ENCODE measurements around the gene HHIPL1.

HHIPL1 gene

GRCh38 chr14:99701260-99701659, 56.3 kb downstream of the HHIPL1 start:
- Histone ChIP-seq H3K9ac (ENCODE audit: low read length) (no peak overlapping the region), H4K20me1 (ENCODE audit: insufficient read depth, low read length) (no peaks in the 10 kb centered on the region), H3K4me3 (ENCODE audit: low read length) (no peak overlapping the region), H2AFZ (ENCODE audit: low read depth, low read length) (no peak overlapping the region), H3K27me3 (ENCODE audit: low read depth, low read length) (peaks cover 24% of the 10 kb centered on the region; the same call in 1 of the 2 replicates), H3K36me3 (replicated peaks; ENCODE audit: low read depth, low read length) (no peaks in the 10 kb centered on the region), H3K4me1 (ENCODE audit: low read length) (no peaks in the 10 kb centered on the region), H3K79me2 (ENCODE audit: low read length) (no peaks in the 10 kb centered on the region), H3K27ac (ENCODE audit: low read length) (no peak overlapping the region), H3K4me2 (ENCODE audit: low read length) (no peak overlapping the region), H3K9me3 (ENCODE audit: insufficient read depth, low read length) (peaks cover 12% of the 10 kb centered on the region; the same call in 1 of the 2 replicates)
- TF ChIP-seq EZH2phosphoT487 (IDR thresholded peaks at IDR 0.05; ENCODE audit: low read depth) = no peak
- TF ChIP-seq CTCF (IDR thresholded peaks at IDR 0.05; ENCODE audit: low read depth, low read length) = no peak

GRCh38 chr14:99702115-99702514, 57.2 kb downstream of the HHIPL1 start:
- Histone ChIP-seq H3K9ac (ENCODE audit: low read length) (no peak overlapping the region), H3K79me2 (ENCODE audit: low read length) (no peaks in the 10 kb centered on the region), H3K27me3 (ENCODE audit: low read depth, low read length) (peaks cover 17% of the 10 kb centered on the region; the same call in 1 of the 2 replicates), H3K4me2 (ENCODE audit: low read length) (no peak overlapping the region), H3K4me3 (ENCODE audit: low read length) (no peak overlapping the region), H3K9me3 (ENCODE audit: insufficient read depth, low read length) (peaks cover 12% of the 10 kb centered on the region; the same call in 1 of the 2 replicates), H3K27ac (ENCODE audit: low read length) (no peak overlapping the region), H3K4me1 (ENCODE audit: low read length) (no peaks in the 10 kb centered on the region), H2AFZ (ENCODE audit: low read depth, low read length) (no peak overlapping the region), H4K20me1 (ENCODE audit: insufficient read depth, low read length) (no peaks in the 10 kb centered on the region), H3K36me3 (replicated peaks; ENCODE audit: low read depth, low read length) (no peaks in the 10 kb centered on the region)
- TF ChIP-seq EZH2phosphoT487 (IDR thresholded peaks at IDR 0.05; ENCODE audit: low read depth) (no peak), CTCF (IDR thresholded peaks at IDR 0.05; ENCODE audit: low read depth, low read length) (no peak)

GRCh38 chr14:99703381-99703780, 58.5 kb downstream of the HHIPL1 start:
- no peak overlapping the region for H2AFZ ChIP-seq (ENCODE audit: low read depth, low read length)
- TF ChIP-seq EZH2phosphoT487 (IDR thresholded peaks at IDR 0.05; ENCODE audit: low read depth) (no peak), CTCF (IDR thresholded peaks at IDR 0.05; ENCODE audit: low read depth, low read length) (no peak)

GRCh38 chr14:99704037-99704436, 59.1 kb downstream of the HHIPL1 start:
- H4K20me1 ChIP-seq (ENCODE audit: insufficient read depth, low read length) = no peaks in the 10 kb centered on the region
- H3K4me2 ChIP-seq (ENCODE audit: low read length) = no peak overlapping the region
- H3K4me1 ChIP-seq (ENCODE audit: low read length) = no peaks in the 10 kb centered on the region
- no peak for TF ChIP-seq EZH2phosphoT487 (IDR thresholded peaks at IDR 0.05; ENCODE audit: low read depth)
- no peak for TF ChIP-seq CTCF (IDR thresholded peaks at IDR 0.05; ENCODE audit: low read depth, low read length)
- H3K9me3 ChIP-seq (ENCODE audit: insufficient read depth, low read length) = peaks cover 12% of the 10 kb centered on the region; the same call in 1 of the 2 replicates
- no peak overlapping the region for H3K27ac ChIP-seq (ENCODE audit: low read length)
- H3K79me2 ChIP-seq (ENCODE audit: low read length) = no peaks in the 10 kb centered on the region
- peaks cover under 1% of the 10 kb centered on the region; the same call in 1 of the 2 replicates for H3K27me3 ChIP-seq (ENCODE audit: low read depth, low read length)
- H2AFZ ChIP-seq (ENCODE audit: low read depth, low read length) = no peak overlapping the region
- H3K36me3 ChIP-seq (replicated peaks; ENCODE audit: low read depth, low read length) = no peaks in the 10 kb centered on the region
- H3K4me3 ChIP-seq (ENCODE audit: low read length) = no peak overlapping the region
- H3K9ac ChIP-seq (ENCODE audit: low read length) = no peak overlapping the region

More at GRCh38 chr14:99703381-99703780, 58.5 kb downstream of the HHIPL1 start:
- no peak overlapping the region for H3K4me2 ChIP-seq (ENCODE audit: low read length)
- H3K9me3 ChIP-seq (ENCODE audit: insufficient read depth, low read length) = peaks cover 12% of the 10 kb centered on the region; the same call in 1 of the 2 replicates
- H3K36me3 ChIP-seq (replicated peaks; ENCODE audit: low read depth, low read length) = no peaks in the 10 kb centered on the region
- no peaks in the 10 kb centered on the region for H3K4me1 ChIP-seq (ENCODE audit: low read length)
- H4K20me1 ChIP-seq (ENCODE audit: insufficient read depth, low read length) = no peaks in the 10 kb centered on the region
- H3K79me2 ChIP-seq (ENCODE audit: low read length) = no peaks in the 10 kb centered on the region
- no peak overlapping the region for H3K27ac ChIP-seq (ENCODE audit: low read length)
- H3K27me3 ChIP-seq (ENCODE audit: low read depth, low read length) = peaks cover 5% of the 10 kb centered on the region; the same call in 1 of the 2 replicates
- H3K9ac ChIP-seq (ENCODE audit: low read length) = no peak overlapping the region
- no peak overlapping the region for H3K4me3 ChIP-seq (ENCODE audit: low read length)

Measured in OCI-LY3 (cell line).